Brain microvascular endothelial cell (primary cell): ENCODE results near the gene RALGPS1.

Source experiments
- DNase-seq: peaks from one replicate; pipeline ENCODE4 v3.0.0-alpha.2; 2020
- H3K27ac ChIP-seq: fragments of 250-450 bp; sonication (Bioruptor Pico); 2 replicates; pipeline ENCODE4 v1.5.1; 2020; ENCODE audit warnings: mild to moderate bottlenecking, moderate library complexity
- H3K27me3 ChIP-seq: fragments of 250-450 bp; sonication (Bioruptor Pico); replicated peaks from 2 replicates; pipeline ENCODE4 v1.5.1; 2020; ENCODE audit warnings: mild to moderate bottlenecking
- H3K36me3 ChIP-seq: fragments of 250-450 bp; sonication (Bioruptor Pico); replicated peaks from 2 replicates; pipeline ENCODE4 v1.5.1; 2020; ENCODE audit warnings: mild to moderate bottlenecking
- H3K4me3 ChIP-seq: 2 replicates; pipeline ENCODE4 v1.5.1; 2011; ENCODE audit warnings: low read depth, mild to moderate bottlenecking, control low read depth, low read length, moderate library complexity
- in situ Hi-C: cut with HindIII; loops from 2 replicates; pipeline ENCODE4 v1.10.0; 2017; ENCODE audit warnings: low sequenced_read_pairs, low pct_ligation_motif_present
- TF ChIP-seq, protein P1 (sequence below): IDR thresholded peaks from 2 replicates; pipeline ENCODE4 v1.5.1; 2011; ENCODE audit warnings: low read depth, mild to moderate bottlenecking, moderate library complexity, low read length, control low read depth, inconsistent platforms; ENCODE audit errors: missing control alignments

RALGPS1 gene

DNA sequence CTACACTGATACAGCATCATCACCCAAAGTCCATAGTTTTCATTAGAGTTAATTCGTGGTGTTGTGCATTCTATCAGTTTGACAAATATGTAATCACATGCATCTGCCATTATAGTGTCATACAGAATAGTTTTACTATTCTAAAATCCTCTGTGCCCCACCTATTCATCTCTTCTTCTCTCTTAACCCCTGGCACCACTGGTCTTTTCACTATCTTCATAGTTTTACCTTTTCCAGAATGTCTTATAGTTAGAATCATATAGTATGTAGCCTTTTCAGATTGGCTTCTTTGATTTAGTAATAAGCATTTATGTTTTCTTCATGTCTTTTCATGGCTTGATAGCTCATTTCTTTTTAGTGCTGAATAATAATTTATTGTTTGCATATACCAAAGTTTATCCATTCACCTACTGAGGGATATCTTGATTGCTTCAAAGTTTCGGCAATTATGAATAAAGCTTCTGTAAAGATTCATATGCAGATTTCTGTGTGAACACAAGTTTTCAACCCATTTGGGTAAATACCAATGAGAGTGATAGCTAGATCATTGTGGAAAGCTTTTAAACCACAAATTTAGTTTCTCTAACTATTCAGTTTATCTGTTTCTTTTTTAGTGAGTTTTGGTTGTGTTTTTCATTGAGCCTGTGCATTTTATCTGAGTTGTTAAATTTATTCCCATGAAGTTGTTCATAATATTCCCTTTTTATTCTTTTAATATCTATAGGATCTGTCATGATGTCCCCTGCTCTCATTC, 84.9 kb downstream of the RALGPS1 start:
- H3K27ac ChIP-seq = no peak overlapping the region
- TF ChIP-seq, protein P1, sequence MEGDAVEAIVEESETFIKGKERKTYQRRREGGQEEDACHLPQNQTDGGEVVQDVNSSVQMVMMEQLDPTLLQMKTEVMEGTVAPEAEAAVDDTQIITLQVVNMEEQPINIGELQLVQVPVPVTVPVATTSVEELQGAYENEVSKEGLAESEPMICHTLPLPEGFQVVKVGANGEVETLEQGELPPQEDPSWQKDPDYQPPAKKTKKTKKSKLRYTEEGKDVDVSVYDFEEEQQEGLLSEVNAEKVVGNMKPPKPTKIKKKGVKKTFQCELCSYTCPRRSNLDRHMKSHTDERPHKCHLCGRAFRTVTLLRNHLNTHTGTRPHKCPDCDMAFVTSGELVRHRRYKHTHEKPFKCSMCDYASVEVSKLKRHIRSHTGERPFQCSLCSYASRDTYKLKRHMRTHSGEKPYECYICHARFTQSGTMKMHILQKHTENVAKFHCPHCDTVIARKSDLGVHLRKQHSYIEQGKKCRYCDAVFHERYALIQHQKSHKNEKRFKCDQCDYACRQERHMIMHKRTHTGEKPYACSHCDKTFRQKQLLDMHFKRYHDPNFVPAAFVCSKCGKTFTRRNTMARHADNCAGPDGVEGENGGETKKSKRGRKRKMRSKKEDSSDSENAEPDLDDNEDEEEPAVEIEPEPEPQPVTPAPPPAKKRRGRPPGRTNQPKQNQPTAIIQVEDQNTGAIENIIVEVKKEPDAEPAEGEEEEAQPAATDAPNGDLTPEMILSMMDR = no peak
- H3K36me3 ChIP-seq = no peaks in the 10 kb centered on the region
- no peaks in the 10 kb centered on the region for H3K27me3 ChIP-seq
- in situ Hi-C loops = no loop called here
- no peak for DNase-seq
- no peak overlapping the region for H3K4me3 ChIP-seq

DNA sequence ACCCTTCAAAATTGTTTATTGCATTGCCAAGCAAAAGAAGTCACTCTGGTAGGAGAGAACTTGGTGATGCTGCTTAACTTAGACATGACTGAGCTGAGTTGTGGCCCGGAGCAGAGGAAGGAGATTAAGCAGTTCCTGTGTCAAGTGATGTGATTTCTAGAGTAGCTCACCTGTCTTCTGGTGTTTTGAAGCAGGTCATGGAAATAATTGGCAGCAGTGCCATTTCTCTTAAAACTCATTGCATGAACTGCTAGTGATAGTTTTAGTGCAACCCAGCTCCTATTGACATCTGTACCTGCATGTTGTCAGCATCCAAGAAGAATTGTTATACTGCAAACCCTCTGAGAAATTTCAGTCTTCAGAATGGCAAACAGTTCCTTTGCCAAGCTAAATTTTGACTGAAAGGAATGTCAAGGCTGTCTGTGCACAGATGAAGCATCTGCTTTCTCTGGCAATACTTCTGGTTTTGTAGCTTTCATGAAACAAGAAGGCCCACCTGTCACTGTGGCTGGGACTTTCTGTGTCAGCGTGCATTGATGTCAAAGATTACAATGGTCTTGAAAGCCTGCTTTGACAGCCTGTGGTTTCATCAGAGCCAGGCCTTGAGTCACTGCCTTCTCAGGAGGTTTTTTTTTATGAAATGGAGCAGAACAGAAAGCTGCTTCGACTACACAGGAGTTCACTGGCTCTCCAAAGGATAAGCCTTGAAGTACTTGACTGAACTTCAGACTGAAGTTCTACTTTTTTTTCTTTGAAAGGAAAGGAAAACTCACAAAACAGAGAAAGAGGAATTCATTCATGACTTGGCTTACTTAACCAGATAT, 90.6 kb downstream of the RALGPS1 start:
- in situ Hi-C loops = no loop called here
- H3K4me3 ChIP-seq = no peak overlapping the region
- peak; percentile 6 for DNase-seq
- H3K27me3 ChIP-seq = peaks cover 3% of the 10 kb centered on the region
- no peak overlapping the region for H3K27ac ChIP-seq
- TF ChIP-seq, protein P1 = no peak
- H3K36me3 ChIP-seq = no peaks in the 10 kb centered on the region

DNA sequence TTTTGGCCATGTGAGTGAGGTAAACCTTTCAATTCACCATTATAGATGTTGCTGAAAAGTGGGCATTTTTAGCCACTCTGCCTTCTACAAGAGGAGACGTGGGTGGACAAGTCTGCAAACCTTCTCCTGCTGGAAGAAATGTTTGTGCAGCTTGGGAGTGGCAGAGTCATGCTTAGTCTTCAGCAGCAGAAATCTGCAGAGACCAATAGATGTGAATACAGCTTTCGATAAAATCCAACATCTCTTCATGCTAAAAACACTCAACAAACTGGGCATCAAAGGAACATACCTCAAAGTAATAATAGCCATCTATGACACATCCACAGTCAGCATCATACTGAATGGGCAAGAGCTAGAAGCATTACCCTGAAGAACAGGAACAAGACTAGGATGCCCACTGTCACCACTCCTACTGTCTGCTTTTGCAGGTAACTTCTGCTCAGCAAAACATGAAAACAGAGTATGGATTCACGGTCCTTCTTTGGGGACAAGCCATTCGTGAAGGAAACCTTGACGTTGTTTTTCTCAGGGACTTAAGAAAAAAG, 91.3 kb downstream of the RALGPS1 start:
- H3K27ac ChIP-seq = no peak overlapping the region
- in situ Hi-C loops = no loop called here
- H3K4me3 ChIP-seq = no peak overlapping the region
- DNase-seq = no peak
- H3K27me3 ChIP-seq = peaks cover 3% of the 10 kb centered on the region
- H3K36me3 ChIP-seq = no peaks in the 10 kb centered on the region
- TF ChIP-seq, protein P1 = no peak

DNA sequence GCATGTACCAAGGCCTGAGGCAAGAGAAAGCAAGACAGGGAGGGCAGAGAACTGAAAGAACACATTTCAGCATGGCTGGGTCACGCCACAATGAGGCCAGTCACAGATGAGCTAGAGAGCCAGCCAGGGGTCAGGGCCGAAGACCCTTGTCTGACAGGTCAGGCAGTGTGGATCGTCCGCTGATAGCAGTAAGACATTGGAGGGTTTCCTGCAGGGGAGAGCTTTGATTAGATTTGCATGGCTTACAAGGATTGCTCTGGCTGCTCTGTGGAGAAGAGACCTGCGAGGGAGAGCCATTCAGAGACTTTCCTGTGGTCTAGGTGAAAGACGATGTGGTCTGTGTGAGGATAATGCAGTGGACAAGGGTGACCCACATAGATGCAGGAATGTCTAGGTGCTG, 93.1 kb downstream of the RALGPS1 start:
- TF ChIP-seq, protein P1 = no peak
- Histone ChIP-seq H3K27me3 (peaks cover 5% of the 10 kb centered on the region), H3K27ac (no peak overlapping the region), H3K4me3 (no peak overlapping the region), H3K36me3 (no peaks in the 10 kb centered on the region)
- DNase-seq = no peak
- in situ Hi-C loops = no loop called here

DNA sequence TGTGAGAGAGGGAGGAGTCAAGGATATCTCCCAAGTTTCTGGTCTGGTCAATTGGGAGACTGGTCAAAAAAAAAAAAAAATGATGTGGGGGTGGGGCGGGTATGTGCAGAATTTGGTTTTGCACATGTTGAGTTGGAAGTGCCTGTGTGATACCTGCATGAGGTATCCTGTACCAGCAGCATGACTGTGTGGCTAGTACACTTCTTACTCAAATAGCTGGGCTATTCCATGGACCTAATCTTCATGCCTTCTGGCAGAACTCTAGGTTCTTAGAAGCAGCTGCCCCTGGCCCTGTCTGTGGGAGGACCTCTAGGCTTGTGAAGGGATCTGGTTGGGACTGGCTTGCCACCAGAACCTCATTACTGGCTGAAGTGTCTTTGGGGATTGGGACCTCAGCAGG, 93.5 kb downstream of the RALGPS1 start:
- no peak for DNase-seq
- H3K36me3 ChIP-seq = no peaks in the 10 kb centered on the region
- no peak overlapping the region for H3K27ac ChIP-seq
- in situ Hi-C loops = no loop called here
- TF ChIP-seq, protein P1 = no peak
- H3K27me3 ChIP-seq = peaks cover 5% of the 10 kb centered on the region
- H3K4me3 ChIP-seq = no peak overlapping the region
